GM23248 (cell line): ENCODE data around the gene CDH4. TPM values are rescaled to one million over a fixed set of nuclear protein-coding genes. Genes with fewer than 3 reads are reported as not detected.

Experiments
- DNase-seq: peaks from one replicate; pipeline ENCODE4 v3.0.0-alpha.2; 2015
- H2AFZ ChIP-seq: fragments of 200-600 bp; sonication (generic); 2 replicates; pipeline ENCODE4 v1.6.1; 2016; ENCODE audit warnings: antibody characterized with exemption
- H3F3A ChIP-seq: fragments of 200-600 bp; sonication (generic); 2 replicates; pipeline ENCODE4 v1.6.1; 2016; ENCODE audit warnings: mild to moderate bottlenecking, antibody characterized with exemption, mixed run types; ENCODE audit not compliant: insufficient read depth
- H3K27ac ChIP-seq: fragments of 200-600 bp; sonication (generic); 2 replicates; pipeline ENCODE4 v1.5.1; 2016; ENCODE audit warnings: mild to moderate bottlenecking
- H3K27me3 ChIP-seq: fragments of 200-600 bp; sonication (generic); replicated peaks from 2 replicates; pipeline ENCODE4 v1.6.1; 2016; ENCODE audit warnings: mild to moderate bottlenecking; ENCODE audit not compliant: insufficient read depth
- H3K36me3 ChIP-seq: fragments of 200-600 bp; sonication (generic); 2 replicates; pipeline ENCODE4 v1.6.1; 2016; ENCODE audit warnings: low read depth, mild to moderate bottlenecking
- H3K4me1 ChIP-seq: fragments of 200-600 bp; sonication (generic); 2 replicates; pipeline ENCODE4 v1.6.1; 2016; ENCODE audit warnings: mild to moderate bottlenecking; ENCODE audit not compliant: insufficient read depth
- H3K4me2 ChIP-seq: fragments of 200-600 bp; sonication (generic); one replicate; pipeline ENCODE4 v1.6.1; 2016; ENCODE audit warnings: mild to moderate bottlenecking; ENCODE audit not compliant: unreplicated experiment
- H3K4me3 ChIP-seq: fragments of 200-600 bp; sonication (generic); 2 replicates; pipeline ENCODE4 v1.5.1; 2016; ENCODE audit warnings: mild to moderate bottlenecking
- H3K79me2 ChIP-seq: fragments of 200-600 bp; sonication (generic); 2 replicates; pipeline ENCODE4 v1.6.1; 2016; ENCODE audit warnings: mild to moderate bottlenecking; ENCODE audit not compliant: insufficient read depth
- H3K9ac ChIP-seq: fragments of 200-600 bp; sonication (generic); 2 replicates; pipeline ENCODE4 v1.6.1; 2016; ENCODE audit warnings: mild to moderate bottlenecking
- H3K9me2 ChIP-seq: fragments of 200-600 bp; sonication (generic); 2 replicates; pipeline ENCODE4 v1.6.1; 2016; ENCODE audit warnings: mixed run types, mild to moderate bottlenecking, moderate library complexity; ENCODE audit not compliant: insufficient read depth
- H3K9me3 ChIP-seq: fragments of 200-600 bp; sonication (generic); one replicate; pipeline ENCODE4 v1.6.1; 2017; ENCODE audit warnings: low read depth
- H4K20me1 ChIP-seq: fragments of 200-600 bp; sonication (generic); 2 replicates; pipeline ENCODE4 v1.6.0; 2016; ENCODE audit not compliant: insufficient read depth
- EZH2 ChIP-seq: fragments of 200-600 bp; sonication (generic); IDR thresholded peaks from 2 replicates; pipeline ENCODE4 v1.6.1; 2018; ENCODE audit warnings: antibody characterized with exemption, mild to moderate bottlenecking; ENCODE audit not compliant: insufficient read depth, poor library complexity, severe bottlenecking
- EZH2phosphoT487 ChIP-seq: fragments of 200-600 bp; sonication (generic); IDR thresholded peaks from 2 replicates; pipeline ENCODE4 v1.6.1; 2018; ENCODE audit warnings: antibody characterized with exemption, moderate library complexity, mild to moderate bottlenecking, low read depth; ENCODE audit not compliant: insufficient read depth
- WGBS, 2 experiments: methylation state at CpG; one replicate each; pipeline ENCODE4 v1.1.6; 2015 to 2017; ENCODE audit warnings: low lambda C conversion rate in 2 of 2, low coverage in 1 of 2; ENCODE audit errors: missing lambda C conversion rate in 2 of 2; 5-methylcytosine and 5-hydroxymethylcytosine counted together
- in situ Hi-C: fragments of 300-500 bp; cut with MboI; formaldehyde crosslinking; loops from 2 replicates; pipeline ENCODE4 v1.15.0; 2020
- polyA plus RNA-seq: library from polyadenylated mRNA; unstranded; fragments of >200 nt; fragmentation: Nextera tagmentation; extraction: Ambion mirVana; gene quantifications from 2 replicates; pipeline ENCODE4 v1.2.1, GENCODE V29; 2016
- total RNA-seq: library from RNA; depleted of rRNA; stranded (reverse); fragments of >200 nt; shearing (Covaris generic); gene quantifications from 2 replicates; pipeline ENCODE4 v1.2.3, GENCODE V29; 2014

The CDH4 gene
- total and polyA plus RNA-seq, 2 experiments from 2014 or later: 1.1 to 3.9 TPM

DNA sequence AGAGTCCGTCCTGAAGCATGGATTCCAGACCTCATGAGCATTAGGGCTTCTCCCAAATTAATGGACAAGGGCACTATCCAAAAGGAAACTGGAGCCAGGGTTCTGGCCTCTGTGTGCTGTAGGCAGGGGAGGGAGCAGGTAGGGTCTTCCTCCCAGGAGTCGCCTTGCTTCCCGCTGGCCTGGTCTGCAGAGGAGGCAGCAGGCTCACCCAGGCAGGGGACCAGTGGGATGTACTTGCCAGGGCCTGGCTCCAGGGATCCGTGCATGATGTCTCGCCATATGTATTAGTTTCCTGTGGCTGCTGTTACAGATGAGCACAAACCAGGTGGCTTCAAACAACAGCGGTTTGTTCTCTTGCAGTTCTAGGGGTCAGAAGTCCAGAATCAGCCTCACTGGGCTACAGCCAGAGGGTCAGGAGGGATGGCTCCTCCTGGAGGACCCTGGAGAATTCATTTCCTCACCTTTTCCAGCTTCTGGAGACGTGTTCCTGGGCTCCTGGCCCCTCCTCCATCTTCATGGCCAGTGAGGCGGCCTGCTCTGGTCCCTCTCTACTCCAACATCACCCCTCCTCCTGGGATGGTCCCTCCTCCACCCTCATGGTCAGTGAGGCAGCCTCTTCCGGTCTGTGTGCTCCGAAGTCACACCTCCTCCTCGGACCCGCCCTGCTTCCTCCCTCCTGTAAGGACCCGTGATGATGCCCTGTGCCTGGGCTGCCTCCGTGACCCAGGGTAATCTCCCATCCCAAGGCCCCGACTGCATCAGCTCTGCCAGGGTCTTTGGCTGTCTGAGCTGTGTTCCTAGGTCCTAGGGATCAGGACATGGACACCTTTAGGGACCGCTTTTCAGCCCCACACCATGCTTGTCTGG is 329.1 kb downstream of the CDH4 start:
- H4K20me1 ChIP-seq: no peaks in the 10 kb centered on the region
- H3K27me3 ChIP-seq: no peaks in the 10 kb centered on the region
- in situ Hi-C loops: no loop called here
- H3K79me2 ChIP-seq: no peaks in the 10 kb centered on the region
- no peaks in the 10 kb centered on the region for H3K9me2 ChIP-seq
- no peaks in the 10 kb centered on the region for H3F3A ChIP-seq
- no peak for DNase-seq
- 59 to 63% methylated on average over 16 of the region's 16 CpGs for WGBS, 2 experiments
- no peaks in the 10 kb centered on the region for H3K4me1 ChIP-seq
- H3K36me3 ChIP-seq: no peaks in the 10 kb centered on the region
- H3K27ac ChIP-seq: no peak overlapping the region
- H3K4me2 ChIP-seq: no peak overlapping the region
- H3K9me3 ChIP-seq: no peaks in the 10 kb centered on the region
- H2AFZ ChIP-seq: no peak overlapping the region
- H3K9ac ChIP-seq: no peak overlapping the region
- no peak overlapping the region for H3K4me3 ChIP-seq
- no peak for TF ChIP-seq EZH2
- TF ChIP-seq EZH2phosphoT487: no peak

DNA sequence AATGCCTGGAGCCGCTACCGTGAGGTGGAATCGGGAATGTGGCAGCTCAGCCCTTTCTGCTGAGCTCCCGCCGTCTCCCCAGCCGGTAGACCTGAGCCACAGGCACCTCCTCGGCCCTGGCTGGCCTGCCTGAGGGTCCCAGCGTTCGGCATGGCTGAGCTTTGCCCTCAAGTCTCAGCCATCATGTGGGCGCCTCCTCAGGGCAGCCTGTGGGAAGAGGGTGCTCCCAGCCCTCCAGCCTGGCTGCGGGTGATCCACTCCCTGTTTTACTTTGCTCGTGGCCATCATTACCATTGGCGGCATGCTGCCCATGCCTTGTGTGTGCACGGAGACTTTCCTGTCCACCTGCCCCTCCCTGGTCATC is 329.7 kb downstream of the CDH4 start:
- WGBS, 2 experiments: 44 to 46% methylated on average over 13 to 14 of the region's 14 CpGs
- Histone ChIP-seq H3K9me3 (no peaks in the 10 kb centered on the region), H3K36me3 (no peaks in the 10 kb centered on the region), H4K20me1 (no peaks in the 10 kb centered on the region), H3K9ac (no peak overlapping the region), H3K4me2 (no peak overlapping the region), H3K27ac (no peak overlapping the region), H3K79me2 (no peaks in the 10 kb centered on the region), H2AFZ (no peak overlapping the region), H3K4me3 (no peak overlapping the region), H3K9me2 (no peaks in the 10 kb centered on the region), H3K4me1 (no peaks in the 10 kb centered on the region), H3F3A (no peaks in the 10 kb centered on the region), H3K27me3 (no peaks in the 10 kb centered on the region)
- no peak for DNase-seq
- TF ChIP-seq EZH2phosphoT487: no peak
- TF ChIP-seq EZH2: no peak
- in situ Hi-C loops: no loop called here

DNA sequence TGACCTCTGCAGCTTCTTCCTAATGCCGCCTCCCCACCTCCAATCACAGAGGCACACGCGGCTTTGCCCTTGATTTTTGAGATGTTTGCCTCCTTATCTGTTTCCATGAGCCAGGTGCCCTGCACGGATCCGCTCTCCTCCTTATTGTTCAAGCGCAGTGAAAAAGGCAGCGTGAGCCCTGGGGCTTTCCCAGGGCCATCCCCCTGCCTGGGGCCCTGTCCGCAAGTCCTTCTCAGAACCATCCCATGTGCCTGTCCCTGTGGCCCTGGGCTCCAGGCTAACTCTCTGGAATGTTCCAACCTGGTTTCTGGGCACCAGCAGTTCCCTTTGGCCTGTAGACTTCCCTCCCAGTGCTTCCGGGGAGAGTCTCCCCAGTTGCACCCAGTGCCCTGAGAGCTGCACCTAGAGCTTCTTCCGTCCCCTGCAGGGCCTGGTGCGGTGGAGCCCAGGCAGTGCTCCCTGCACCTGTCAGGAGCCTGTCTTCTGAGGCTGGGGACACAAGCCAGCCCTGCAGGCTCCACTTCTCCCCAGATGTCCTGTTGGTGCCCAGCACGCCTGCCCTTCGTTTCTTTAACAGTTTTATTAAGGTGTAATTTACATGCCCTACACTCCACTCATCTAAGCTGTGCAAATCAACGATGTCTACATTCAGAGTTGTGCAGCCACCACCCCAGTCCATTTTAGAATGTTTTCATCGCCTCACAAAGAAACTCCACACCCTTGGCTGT is 330.3 kb downstream of the CDH4 start:
- Histone ChIP-seq H3K9me2 (no peaks in the 10 kb centered on the region), H3K4me2 (no peak overlapping the region), H3K9me3 (no peaks in the 10 kb centered on the region), H2AFZ (no peak overlapping the region), H3K4me3 (no peak overlapping the region), H3F3A (no peaks in the 10 kb centered on the region), H4K20me1 (no peaks in the 10 kb centered on the region), H3K79me2 (no peaks in the 10 kb centered on the region), H3K27ac (no peak overlapping the region), H3K27me3 (no peaks in the 10 kb centered on the region), H3K9ac (no peak overlapping the region), H3K4me1 (no peaks in the 10 kb centered on the region), H3K36me3 (no peaks in the 10 kb centered on the region)
- in situ Hi-C loops: no loop called here
- no peak for TF ChIP-seq EZH2
- no peak for TF ChIP-seq EZH2phosphoT487
- no peak for DNase-seq
- 46 to 48% methylated on average over 15 of the region's 15 CpGs for WGBS, 2 experiments

DNA sequence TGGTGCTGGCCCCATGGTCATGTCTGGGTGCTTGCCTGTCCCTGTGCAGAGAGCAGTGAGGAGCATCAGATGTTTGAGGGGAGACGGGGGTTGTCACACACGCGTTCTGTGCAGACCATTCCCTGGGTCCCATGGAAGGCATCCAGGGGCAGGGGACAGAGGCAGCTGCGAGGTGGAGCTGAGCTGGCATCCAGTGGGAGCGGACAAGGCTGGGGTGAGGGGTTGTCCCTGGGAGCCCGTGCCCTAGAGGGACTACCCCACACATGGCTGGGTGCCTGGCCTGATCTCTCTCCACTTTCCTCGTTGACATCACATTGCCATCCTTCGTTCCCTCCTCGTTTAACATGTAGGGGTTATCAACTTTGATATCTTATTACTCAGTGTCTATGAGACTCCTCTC is 331.3 kb downstream of the CDH4 start:
- DNase-seq: no peak
- no peak overlapping the region for H3K4me2 ChIP-seq
- no peak overlapping the region for H2AFZ ChIP-seq
- no peak overlapping the region for H3K4me3 ChIP-seq
- no peaks in the 10 kb centered on the region for H3K36me3 ChIP-seq
- WGBS, 2 experiments: 45 to 50% methylated on average over 9 of the region's 9 CpGs
- H3K9me3 ChIP-seq: no peaks in the 10 kb centered on the region
- no peak for TF ChIP-seq EZH2phosphoT487
- no peak for TF ChIP-seq EZH2
- H3K27ac ChIP-seq: no peak overlapping the region
- no peaks in the 10 kb centered on the region for H3K27me3 ChIP-seq
- H3K4me1 ChIP-seq: 0 out of 2 replicates have a peak, but pooled peaks cover under 1% of the 10 kb centered on the region
- in situ Hi-C loops: no loop called here
- no peaks in the 10 kb centered on the region for H3K79me2 ChIP-seq
- no peaks in the 10 kb centered on the region for H3K9me2 ChIP-seq
- no peaks in the 10 kb centered on the region for H3F3A ChIP-seq
- no peaks in the 10 kb centered on the region for H4K20me1 ChIP-seq
- no peak overlapping the region for H3K9ac ChIP-seq
